NT2/D1 (cell line): Measurements from ENCODE around the gene KCTD5.

ENCODE experiments used
- SUZ12 ChIP-seq: IDR thresholded peaks from 2 replicates; pipeline ENCODE4 v1.6.1; 2011; ENCODE audit not compliant: insufficient read length, insufficient read depth; ENCODE audit errors: extremely low read depth
- YY1 ChIP-seq: IDR thresholded peaks from 2 replicates; pipeline ENCODE4 v1.6.1; 2011; ENCODE audit not compliant: insufficient read length, insufficient read depth
- ZNF274 ChIP-seq: IDR thresholded peaks from 2 replicates; pipeline ENCODE4 v1.6.1; 2011; ENCODE audit warnings: mild to moderate bottlenecking, low read depth, low read length

GRCh38 chr16:2692251-2692947, 10.1 kb downstream of the KCTD5 start:
- no peak for TF ChIP-seq ZNF274
- TF ChIP-seq YY1, result no peak
- TF ChIP-seq SUZ12, result no peak
